CD4-positive, alpha-beta T cell (primary cell): ENCODE measurements around the gene MRPL19. TPM values are rescaled to one million over a fixed set of nuclear protein-coding genes. Genes with fewer than 3 reads are reported as not detected.

ENCODE experiments used
- ATAC-seq: fragments of 200-7000 bp; cut with Tn5 transposase; one replicate; pipeline ENCODE4 v1.10.0; 2022; ENCODE audit warnings: mild to moderate bottlenecking; ENCODE audit not compliant: poor library complexity
- CTCF ChIA-PET: fragments of 350-600 bp; sonication (Branson Sonifier 250); formaldehyde crosslinking; loops from one replicate; lab custom pipeline; 2021; ENCODE audit warnings: antibody characterized with exemption, inconsistent platforms; lab: Charles Lee
- POLR2A ChIA-PET: fragments of 350-600 bp; sonication (Branson Sonifier 250); formaldehyde crosslinking; loops from one replicate; lab custom pipeline; 2021; ENCODE audit warnings: antibody characterized with exemption, inconsistent platforms; lab: Charles Lee
- DNase-seq, 14 experiments: peaks; one replicate each; pipeline ENCODE4 v3.0.0-alpha.2; 2013 to 2020; ENCODE audit warnings: mixed read lengths in 2 of 14
- H3K27ac ChIP-seq, 2 donors: one replicate each; pipeline versions ENCODE4 v1.5.1 to v1.7.0; 2013; ENCODE audit warnings: low read length in 2 of 2, low read depth in 1 of 2, mild to moderate bottlenecking in 1 of 2
- H3K27me3 ChIP-seq, 2 experiments: 1 replicate in 1 of 2; 2 replicates in 1 of 2; pipeline versions ENCODE4 v1.6.1 to v1.7.0; 2013; ENCODE audit warnings: low read length in 2 of 2, control low read depth in 1 of 2, mild to moderate bottlenecking in 1 of 2, moderate library complexity in 1 of 2; ENCODE audit not compliant: insufficient read depth in 2 of 2, control insufficient read depth in 1 of 2
- H3K36me3 ChIP-seq: one replicate; pipeline ENCODE4 v1.6.1; 2013; ENCODE audit warnings: low read length, control low read depth; ENCODE audit not compliant: insufficient read depth
- H3K4me1 ChIP-seq: one replicate; pipeline ENCODE4 v1.6.1; 2013; ENCODE audit warnings: low read length, control low read depth; ENCODE audit not compliant: insufficient read depth
- H3K4me3 ChIP-seq: one replicate; pipeline ENCODE4 v1.5.1; 2013; ENCODE audit warnings: mild to moderate bottlenecking, low read length, moderate library complexity
- H3K9me3 ChIP-seq, 2 experiments: 1 replicate in 1 of 2; 2 replicates in 1 of 2; pipeline versions ENCODE4 v1.6.1 to v1.7.0; 2013; ENCODE audit warnings: low read length in 2 of 2, mild to moderate bottlenecking in 2 of 2, control low read depth in 1 of 2, moderate library complexity in 1 of 2; ENCODE audit not compliant: control insufficient read depth in 1 of 2, insufficient read depth in 1 of 2
- H3K27ac Mint-ChIP-seq: one replicate; pipeline ENCODE4 v1.8.0; 2020; ENCODE audit warnings: mixed read lengths
- H3K27me3 Mint-ChIP-seq: one replicate; pipeline ENCODE4 v1.8.0; 2021; ENCODE audit warnings: mixed read lengths
- H3K36me3 Mint-ChIP-seq: one replicate; pipeline ENCODE4 v1.8.0; 2021; ENCODE audit warnings: low read depth, mixed read lengths
- H3K4me1 Mint-ChIP-seq: one replicate; pipeline ENCODE4 v1.8.0; 2021; ENCODE audit warnings: low read depth, mixed read lengths
- H3K4me3 Mint-ChIP-seq: one replicate; pipeline ENCODE4 v1.8.0; 2020; ENCODE audit warnings: mild to moderate bottlenecking, mixed read lengths
- H3K9me3 Mint-ChIP-seq: one replicate; pipeline ENCODE4 v1.8.0; 2020; ENCODE audit warnings: mixed read lengths
- intact Hi-C, 2 experiments: fragments of 100-400 bp; cut with DNase I in 1 of 2; cut with micrococcal nuclease in 1 of 2; formaldehyde crosslinking; loops; one replicate each; pipeline versions ENCODE4 v1.15.1 to v1.9.0; 2023 to 2025; cut with DNase I, micrococcal nuclease
- total RNA-seq, 174 experiments: library from RNA in 2 of 174; stranded (reverse) in 2 of 174; gene quantifications; one replicate each; pipeline ENCODE4 v1.2.3 and lab custom pipeline; 2021 to 2026
- TF ChIP-seq, protein P1 (sequence below): fragments of 200-600 bp; IDR thresholded peaks from one replicate; pipeline ENCODE4 v1.8.0; 2022; ENCODE audit warnings: antibody characterized with exemption, mild to moderate bottlenecking

Gene MRPL19
- total RNA-seq, 2 experiments from 2014 or later = 10.7 to 14.9 TPM

DNA sequence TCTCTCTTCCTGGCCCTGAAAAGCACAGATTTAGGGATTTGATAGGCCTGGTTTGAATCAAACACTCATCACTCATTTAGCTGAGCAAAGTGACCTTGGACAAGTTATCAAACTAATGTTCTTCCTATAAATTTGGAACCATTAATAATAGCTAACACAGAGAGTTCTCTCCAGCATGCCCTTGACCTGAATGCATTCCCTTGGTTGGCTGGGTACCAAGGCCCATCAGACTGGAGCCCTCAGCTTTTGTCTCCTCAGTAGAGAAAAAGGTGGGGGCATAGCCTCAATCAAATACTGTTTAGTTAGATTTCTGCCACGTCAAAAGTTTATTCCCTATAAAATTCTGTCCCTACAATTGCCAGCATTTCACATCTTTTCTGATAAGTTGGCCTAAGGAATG is 13.8 kb upstream of the MRPL19 start:
- H3K9me3 ChIP-seq = no peaks in the 10 kb centered on the region
- H3K27me3 ChIP-seq = peaks cover 5 to 9% of the 10 kb centered on the region in 2 experiments
- TF ChIP-seq, protein P1, sequence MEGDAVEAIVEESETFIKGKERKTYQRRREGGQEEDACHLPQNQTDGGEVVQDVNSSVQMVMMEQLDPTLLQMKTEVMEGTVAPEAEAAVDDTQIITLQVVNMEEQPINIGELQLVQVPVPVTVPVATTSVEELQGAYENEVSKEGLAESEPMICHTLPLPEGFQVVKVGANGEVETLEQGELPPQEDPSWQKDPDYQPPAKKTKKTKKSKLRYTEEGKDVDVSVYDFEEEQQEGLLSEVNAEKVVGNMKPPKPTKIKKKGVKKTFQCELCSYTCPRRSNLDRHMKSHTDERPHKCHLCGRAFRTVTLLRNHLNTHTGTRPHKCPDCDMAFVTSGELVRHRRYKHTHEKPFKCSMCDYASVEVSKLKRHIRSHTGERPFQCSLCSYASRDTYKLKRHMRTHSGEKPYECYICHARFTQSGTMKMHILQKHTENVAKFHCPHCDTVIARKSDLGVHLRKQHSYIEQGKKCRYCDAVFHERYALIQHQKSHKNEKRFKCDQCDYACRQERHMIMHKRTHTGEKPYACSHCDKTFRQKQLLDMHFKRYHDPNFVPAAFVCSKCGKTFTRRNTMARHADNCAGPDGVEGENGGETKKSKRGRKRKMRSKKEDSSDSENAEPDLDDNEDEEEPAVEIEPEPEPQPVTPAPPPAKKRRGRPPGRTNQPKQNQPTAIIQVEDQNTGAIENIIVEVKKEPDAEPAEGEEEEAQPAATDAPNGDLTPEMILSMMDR = no peak
- DNase-seq = no peak
- ChIA-PET POLR2A (no interaction called here), CTCF (no interaction called here)
- no peak for ATAC-seq
- H3K4me3 ChIP-seq = no peak overlapping the region
- H3K27ac ChIP-seq = no peak overlapping the region
- no peaks in the 10 kb centered on the region for H3K4me1 ChIP-seq
- intact Hi-C loops = no loop called here
- no peak overlapping the region for H3K27ac Mint-ChIP-seq
- H3K27me3 Mint-ChIP-seq = peaks cover 58% of the 10 kb centered on the region
- H3K4me3 Mint-ChIP-seq = no peak overlapping the region
- no peaks in the 10 kb centered on the region for H3K4me1 Mint-ChIP-seq
- no peaks in the 10 kb centered on the region for H3K9me3 Mint-ChIP-seq
- H3K36me3 ChIP-seq = no peaks in the 10 kb centered on the region
- no peaks in the 10 kb centered on the region for H3K36me3 Mint-ChIP-seq

DNA sequence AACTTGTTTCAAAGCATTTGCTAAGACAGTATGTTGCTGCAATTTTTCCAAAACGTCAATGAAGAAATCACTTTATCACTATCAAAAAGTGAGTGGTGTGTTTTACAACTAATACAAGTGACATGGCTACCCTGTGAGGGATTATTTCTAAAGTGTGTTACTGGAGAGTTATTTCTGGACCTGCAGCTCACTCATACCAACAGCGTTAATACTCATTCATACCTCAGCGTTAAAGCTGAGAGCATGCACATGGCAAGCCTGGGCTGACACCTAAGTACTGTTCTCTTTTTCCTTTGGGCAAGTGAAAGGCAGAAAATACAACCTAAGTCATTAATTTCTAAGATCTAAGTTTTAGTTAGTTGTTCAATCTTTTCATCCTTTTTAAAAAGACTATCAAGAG is 13.0 kb upstream of the MRPL19 start:
- Mint-ChIP-seq H3K27ac (no peak overlapping the region), H3K9me3 (no peaks in the 10 kb centered on the region), H3K36me3 (no peaks in the 10 kb centered on the region), H3K4me1 (no peaks in the 10 kb centered on the region), H3K4me3 (no peak overlapping the region), H3K27me3 (peaks cover 58% of the 10 kb centered on the region)
- H3K27me3 ChIP-seq = peaks cover 5 to 11% of the 10 kb centered on the region in 2 experiments
- no peaks in the 10 kb centered on the region for H3K4me1 ChIP-seq
- no peak for ATAC-seq
- no peak overlapping the region for H3K4me3 ChIP-seq
- H3K27ac ChIP-seq = no peak overlapping the region
- ChIA-PET CTCF (no interaction called here), POLR2A (no interaction called here)
- TF ChIP-seq, protein P1 = no peak
- DNase-seq = no peak
- no peaks in the 10 kb centered on the region for H3K9me3 ChIP-seq
- H3K36me3 ChIP-seq = no peaks in the 10 kb centered on the region
- intact Hi-C loops = no loop called here

DNA sequence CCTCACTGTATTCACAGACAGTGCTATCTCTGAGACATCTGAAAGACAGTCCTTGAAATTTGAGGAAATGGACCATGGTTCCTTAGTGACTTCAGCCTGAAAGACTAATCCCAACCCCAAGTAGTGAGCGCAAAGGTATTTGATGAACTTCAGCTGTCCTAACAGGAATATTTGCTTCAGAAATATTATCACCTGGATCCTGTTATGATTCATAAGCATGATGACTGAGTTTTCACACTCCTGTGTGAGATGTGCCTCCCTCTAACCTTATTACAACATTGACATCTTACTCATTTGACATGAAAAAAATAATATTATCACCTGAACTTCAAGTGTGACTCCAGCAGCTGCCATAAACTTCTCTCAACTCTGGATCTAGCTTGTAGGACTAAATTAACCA is 11.6 kb upstream of the MRPL19 start:
- H3K9me3 Mint-ChIP-seq = no peaks in the 10 kb centered on the region
- no peaks in the 10 kb centered on the region for H3K36me3 Mint-ChIP-seq
- Histone ChIP-seq H3K9me3 (no peaks in the 10 kb centered on the region), H3K36me3 (no peaks in the 10 kb centered on the region), H3K4me1 (no peaks in the 10 kb centered on the region), H3K27me3 (peaks cover 4 to 9% of the 10 kb centered on the region in 2 experiments), H3K27ac (no peak overlapping the region), H3K4me3 (no peak overlapping the region)
- intact Hi-C loops = no loop called here
- TF ChIP-seq, protein P1 = no peak
- H3K27ac Mint-ChIP-seq = no peak overlapping the region
- no peak overlapping the region for H3K4me3 Mint-ChIP-seq
- peaks cover 61% of the 10 kb centered on the region for H3K27me3 Mint-ChIP-seq
- CTCF ChIA-PET = no interaction called here
- H3K4me1 Mint-ChIP-seq = no peaks in the 10 kb centered on the region
- ATAC-seq (no peak), DNase-seq (no peak)
- POLR2A ChIA-PET = no interaction called here
